Measurements from ENCODE around the gene ARL6IP5. TPM values are rescaled to one million over a fixed set of nuclear protein-coding genes. Genes with fewer than 3 reads are reported as not detected.

The ARL6IP5 gene
- total RNA-seq, 1 donor from 2014 or later, result 121 TPM

Other genes with a start within 250 kb of the ARL6IP5 start
- gene TAFA4, start 152.4 kb upstream of the ARL6IP5 start, total RNA-seq, result not detected in 2 replicates
- gene EOGT, start 71.3 kb upstream of the ARL6IP5 start, total RNA-seq, result 122 and 125 TPM in 2 replicates
- gene TMF1, start 32.6 kb upstream of the ARL6IP5 start, total RNA-seq, result 32.2 and 36.5 TPM in 2 replicates
- gene UBA3, start 4.6 kb upstream of the ARL6IP5 start, total RNA-seq, result 79.4 and 83.5 TPM in 2 replicates
- not detected in 2 replicates for gene LMOD3, start 37.7 kb downstream of the ARL6IP5 start, total RNA-seq